Right ventricle myocardium inferior (tissue), 1 donor: ENCODE measurements around the gene ZMAT5. TPM values are rescaled to one million over a fixed set of nuclear protein-coding genes. Genes with fewer than 3 reads are reported as not detected.

ENCODE experiments used
- ATAC-seq: fragments of 200-7000 bp; cut with Tn5 transposase; one replicate; pipeline ENCODE4 v1.9.1; 2020; ENCODE audit warnings: mild to moderate bottlenecking, moderate library complexity
- DNase-seq: peaks from one replicate; pipeline ENCODE4 v3.0.0; 2021; ENCODE audit errors: missing footprints
- intact Hi-C: fragments of 100-400 bp; cut with DNase I; formaldehyde crosslinking; loops from one replicate; pipeline ENCODE4 v1.11.0; 2022
- long read RNA-seq: library from polyadenylated mRNA; unstranded; transcript quantifications from one replicate; pipeline ENCODE4 v2.0.0, GENCODE V29; 2021
- total RNA-seq: library from RNA; stranded (reverse); fragmentation: NEBNext Ultra II Directional; extraction: Animal tissue kit (Norgen Biotek cat#: 25700); gene quantifications from one replicate; pipeline ENCODE4 v1.2.1, GENCODE V29; 2021
- donor health status: DM: no; HTN: yes; CAD: no; lungs with severe emphysema.

Gene ZMAT5, protein sequence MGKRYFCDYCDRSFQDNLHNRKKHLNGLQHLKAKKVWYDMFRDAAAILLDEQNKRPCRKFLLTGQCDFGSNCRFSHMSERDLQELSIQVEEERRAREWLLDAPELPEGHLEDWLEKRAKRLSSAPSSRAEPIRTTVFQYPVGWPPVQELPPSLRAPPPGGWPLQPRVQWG
- 21.7 TPM for total RNA-seq
- long read RNA-seq, transcript ZMAT5-201 (6 exons, 899 nt) = major isoform, 5 of 14 reads
- long read RNA-seq, partial matches to known transcripts = 2 of 14 reads
- long read RNA-seq, other reads (novel, unspliced or antisense) = 7 of 14 reads

DNA sequence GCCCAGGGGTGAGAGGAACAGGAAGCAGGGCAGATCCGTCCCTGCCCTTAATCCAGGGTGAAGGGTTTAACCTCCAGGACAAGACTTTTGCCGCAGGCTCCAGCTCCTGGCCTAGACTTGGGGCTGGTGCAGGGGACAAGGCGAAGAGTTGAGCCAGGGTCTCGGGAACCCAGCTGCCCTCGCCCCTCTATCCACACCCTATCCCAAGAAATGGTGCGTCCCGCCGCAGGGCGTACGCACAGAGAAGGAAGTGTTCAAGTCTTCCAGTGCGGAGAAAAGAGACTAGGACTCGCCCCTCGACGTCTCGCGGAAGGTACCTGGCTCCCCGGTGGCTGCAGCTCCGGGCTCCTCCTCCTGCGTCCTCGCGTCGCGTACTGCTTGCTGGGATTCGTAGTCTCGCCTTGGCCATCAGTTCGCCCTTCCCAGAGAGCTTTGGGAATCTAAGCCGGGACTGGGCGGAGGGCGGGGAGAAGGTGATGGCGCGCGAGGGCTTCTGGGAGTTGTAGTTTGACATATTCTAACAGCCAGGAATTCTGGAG, at the start of gene ZMAT5:
Gene ZMAT5 (minus strand): TSS at position 376 of the 539 bp plus-strand sequence. CDS start 18,463 bp downstream, outside the sequence.
- peak; percentile 98 for ATAC-seq
- intact Hi-C loops = loop anchor here (5.0 kb wide), 4 partner anchors 51 to 241 kb away; partner anchors contain the start of gene MTMR3

DNA sequence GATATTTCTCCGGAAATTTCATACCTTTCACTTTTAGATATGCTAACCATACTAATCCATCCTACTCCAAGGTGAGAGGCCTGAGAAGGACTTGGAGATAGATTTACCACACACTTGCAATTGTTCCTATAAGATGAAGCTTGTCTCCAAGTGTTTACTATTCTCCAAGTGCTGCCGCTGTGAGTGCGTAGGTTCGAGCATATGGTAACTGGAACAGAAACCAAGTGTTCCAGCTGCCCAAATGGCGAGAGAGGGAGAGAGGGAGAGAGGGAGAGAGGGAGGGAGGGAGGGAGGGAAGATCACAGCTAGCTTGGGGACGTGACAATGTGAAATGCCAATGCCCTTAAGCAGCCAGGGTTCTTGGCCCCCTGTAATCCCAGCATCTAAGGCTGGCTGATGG, 49.7 kb upstream of the ZMAT5 start:
- no peak for DNase-seq
- no peak for ATAC-seq
- intact Hi-C loops = loop anchor here (5.0 kb wide), 1 partner anchor 49 kb away; the partner anchor contains the start of genes UQCR10 and ZMAT5

More for the DNA sequence above, at the start of gene ZMAT5:
- peak; percentile 96 for DNase-seq

DNA sequence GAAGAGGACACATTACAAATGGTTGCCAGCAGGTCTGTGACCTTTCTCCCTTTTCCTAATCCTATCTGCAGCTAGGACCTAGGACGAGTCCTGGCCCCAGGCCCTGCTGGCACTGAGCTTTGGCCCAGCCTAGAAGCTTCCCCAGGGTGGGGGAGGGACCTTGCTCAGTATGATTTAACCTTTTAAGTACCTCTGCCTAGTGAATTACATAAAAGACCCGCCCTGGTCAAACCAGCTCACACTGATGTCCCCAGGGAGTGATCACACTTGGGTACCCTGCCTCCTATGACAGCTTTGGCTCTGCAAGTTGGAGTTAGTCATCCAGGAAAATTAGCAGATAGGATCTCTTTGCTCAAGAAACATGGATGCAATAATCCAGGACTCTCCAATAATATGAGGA, 49.3 kb upstream of the ZMAT5 start:
- ATAC-seq (peak; percentile 90), DNase-seq (peak; percentile 82)
- intact Hi-C loops = loop anchor here (5.0 kb wide), 1 partner anchor 49 kb away; the partner anchor contains the start of genes UQCR10 and ZMAT5

DNA sequence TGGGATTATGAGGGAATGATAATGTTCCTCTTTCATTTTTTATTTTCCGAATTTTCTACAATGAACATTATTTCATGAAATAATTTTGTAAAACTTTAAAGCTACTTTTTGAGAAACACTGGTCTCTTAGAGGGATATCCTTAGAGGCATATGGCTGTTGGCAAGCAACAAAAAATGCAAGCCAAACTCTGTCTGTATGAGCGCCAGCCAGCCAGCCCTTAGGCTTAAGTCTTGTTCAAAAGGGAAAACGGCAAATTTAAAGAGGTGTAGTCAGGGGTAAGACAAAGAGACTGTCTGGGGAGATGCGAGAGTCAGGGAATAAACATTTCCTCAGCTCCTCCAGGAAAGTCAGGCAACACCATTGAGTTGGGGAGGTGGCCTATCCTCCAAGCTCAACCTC, 48.8 kb upstream of the ZMAT5 start:
- peak; percentile 49 for ATAC-seq
- DNase-seq = no peak
- intact Hi-C loops = loop anchor here (5.0 kb wide), 1 partner anchor 48 kb away; the partner anchor contains the start of genes UQCR10 and ZMAT5

DNA sequence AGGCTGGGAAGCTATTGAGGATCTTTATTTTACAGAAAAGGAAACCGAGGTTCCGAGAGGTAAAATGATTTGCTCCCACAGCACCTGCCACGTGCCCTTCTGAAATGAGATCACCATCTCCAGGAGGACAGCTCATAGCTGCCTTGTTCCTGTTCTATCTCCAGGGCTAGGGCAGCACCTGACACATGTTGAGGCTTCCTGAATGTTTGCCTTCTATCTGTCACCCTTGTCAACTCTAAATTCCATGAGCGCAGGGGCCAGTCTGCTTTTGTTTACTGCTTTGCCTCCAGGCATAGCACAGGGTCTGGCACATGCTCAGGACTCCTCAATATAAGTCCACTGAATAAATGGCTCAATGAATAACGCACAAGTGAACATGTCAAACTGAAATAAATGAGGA, 47.2 kb upstream of the ZMAT5 start:
- intact Hi-C loops = no loop called here
- DNase-seq (no peak), ATAC-seq (no peak)

DNA sequence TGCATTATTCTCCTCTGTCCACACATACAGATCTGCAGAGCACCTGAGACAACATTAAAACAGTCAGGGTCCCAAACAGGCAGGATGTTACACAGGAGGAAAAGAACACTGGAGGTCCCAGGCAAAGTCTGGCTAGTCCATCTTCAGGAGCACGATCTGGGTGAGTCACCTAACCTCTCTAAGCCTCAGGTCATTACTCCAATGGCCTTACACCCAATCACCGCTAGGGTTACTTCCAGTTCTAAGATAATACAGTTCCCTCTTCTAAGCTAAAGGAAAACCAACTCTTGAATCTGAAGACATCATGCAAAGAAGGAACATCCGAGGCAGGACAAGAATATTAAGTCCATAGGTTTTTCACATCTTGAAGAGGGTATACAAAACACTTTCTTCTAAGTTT, 46.8 kb upstream of the ZMAT5 start:
- intact Hi-C loops = no loop called here
- no peak for ATAC-seq
- DNase-seq = no peak

DNA sequence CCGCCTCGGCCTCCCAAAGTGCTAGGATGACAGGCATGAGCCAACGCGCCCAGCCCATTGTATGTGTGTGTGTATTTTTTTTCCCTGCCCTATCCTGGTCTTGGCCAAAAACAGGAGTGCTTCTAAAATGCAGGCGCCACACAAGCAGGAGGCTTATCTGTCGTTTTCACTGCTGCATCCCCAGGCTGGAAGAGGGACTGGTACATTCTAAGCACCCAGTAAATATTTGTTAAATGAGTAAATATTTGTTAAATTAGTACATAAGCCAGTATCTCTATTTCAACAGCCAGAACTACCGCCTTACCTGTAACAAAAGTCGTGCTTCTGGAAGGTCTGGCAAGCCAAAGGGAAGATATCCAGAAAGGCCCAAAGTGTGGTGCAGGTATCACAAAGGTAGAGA, 46.3 kb upstream of the ZMAT5 start:
- DNase-seq (no peak), ATAC-seq (no peak)
- intact Hi-C loops = no loop called here

DNA sequence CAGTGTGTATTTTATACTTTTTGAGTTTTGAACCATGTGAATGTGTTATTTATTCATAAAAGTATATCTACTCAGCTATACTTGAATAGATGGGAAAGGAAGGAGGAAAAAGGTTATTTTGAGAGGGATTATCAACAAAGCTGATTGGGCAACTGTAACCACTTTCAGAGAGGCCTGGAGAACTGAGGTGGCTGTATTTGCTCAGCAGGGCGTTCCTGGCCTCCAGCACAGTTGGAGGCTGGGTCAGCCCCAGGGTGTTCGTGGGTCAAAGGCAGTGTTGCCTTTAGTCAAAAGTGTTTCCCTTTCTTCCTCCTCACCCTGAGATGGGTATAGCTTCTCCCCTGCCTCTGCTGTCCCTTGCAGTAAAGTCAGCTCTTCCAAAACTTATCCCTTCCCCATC, 44.6 kb upstream of the ZMAT5 start:
- DNase-seq (no peak), ATAC-seq (no peak)
- intact Hi-C loops = no loop called here

DNA sequence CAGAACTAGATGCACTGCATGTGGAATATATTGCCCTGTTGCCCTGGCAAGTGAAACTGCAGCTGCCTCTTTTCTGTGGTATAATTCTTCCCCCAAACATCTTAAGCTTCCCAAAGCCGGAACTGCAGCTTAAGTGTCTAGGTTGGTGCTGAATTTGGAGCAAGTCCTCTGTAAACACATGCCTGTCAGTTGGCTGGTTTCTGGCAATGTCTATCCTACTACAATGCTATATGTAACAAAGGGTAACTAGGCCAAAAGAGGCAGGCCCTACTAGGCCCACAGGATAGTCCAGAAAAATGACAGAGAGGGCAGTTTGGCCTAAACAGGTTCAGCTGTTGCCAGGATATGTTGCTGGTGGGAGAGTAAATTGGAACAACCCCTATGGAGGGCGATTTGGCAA, 43.4 kb upstream of the ZMAT5 start:
- ATAC-seq = no peak
- DNase-seq = no peak
- intact Hi-C loops = no loop called here

DNA sequence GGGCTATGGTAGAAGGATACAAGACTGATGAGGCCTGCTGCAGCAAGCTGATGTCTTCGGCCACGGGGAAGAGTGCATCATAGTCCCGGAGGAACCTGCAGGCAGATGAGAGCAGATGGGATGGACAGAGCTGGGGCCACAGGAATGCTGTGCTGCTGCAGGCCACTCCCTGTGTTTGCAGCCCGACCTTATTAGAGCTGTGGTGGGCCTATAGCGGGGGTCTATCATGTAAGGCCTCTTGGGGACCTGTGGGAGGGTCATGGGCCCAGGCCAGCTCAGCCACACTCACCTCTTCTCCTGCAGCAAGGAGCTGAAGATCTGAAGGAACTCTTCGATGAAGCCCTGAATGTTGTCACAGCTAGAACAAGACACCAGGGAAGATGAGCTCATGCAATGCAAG, 39.4 kb upstream of the ZMAT5 start:
- no peak for DNase-seq
- no peak for ATAC-seq
- intact Hi-C loops = no loop called here

DNA sequence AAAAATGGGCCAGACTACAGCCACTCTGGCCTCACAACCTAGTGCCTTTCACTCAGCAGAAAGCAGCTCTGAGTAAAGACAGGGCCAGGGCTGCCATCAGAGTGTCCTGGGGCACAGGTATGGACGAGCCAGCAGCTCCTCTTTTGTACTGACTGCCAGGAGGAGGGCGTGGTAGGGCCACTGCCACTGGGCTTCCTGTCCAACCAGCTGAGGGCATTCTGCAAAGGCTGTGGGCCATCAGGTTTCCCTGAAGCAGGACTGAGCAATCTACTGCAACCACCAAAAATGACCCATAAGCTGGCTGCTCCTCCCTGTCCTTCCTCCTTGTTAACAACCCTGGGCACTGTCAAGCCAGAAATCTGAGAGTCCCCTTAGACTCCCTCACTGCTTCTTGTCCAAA, 38.2 kb upstream of the ZMAT5 start:
- ATAC-seq (no peak), DNase-seq (no peak)
- intact Hi-C loops = no loop called here

DNA sequence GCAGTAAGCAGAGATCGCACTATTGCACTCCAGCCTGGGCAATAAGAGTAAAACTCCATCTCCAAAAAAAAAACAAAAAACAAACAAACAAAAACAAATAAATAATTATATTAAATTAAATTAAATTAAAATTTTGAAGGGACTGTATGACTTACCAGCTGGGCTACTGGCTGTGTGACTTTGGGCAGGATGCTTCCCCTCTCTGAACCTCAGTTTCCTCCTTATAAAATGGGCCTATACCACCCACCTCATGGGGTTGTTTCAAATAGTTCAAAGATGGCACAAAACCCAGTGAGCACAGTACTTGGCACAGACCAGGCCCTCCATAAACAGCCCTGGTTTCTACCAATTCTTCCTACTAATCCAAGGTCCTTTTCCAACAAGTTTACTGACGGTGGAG, 36.4 kb upstream of the ZMAT5 start:
- intact Hi-C loops = no loop called here
- no peak for ATAC-seq
- DNase-seq = no peak

DNA sequence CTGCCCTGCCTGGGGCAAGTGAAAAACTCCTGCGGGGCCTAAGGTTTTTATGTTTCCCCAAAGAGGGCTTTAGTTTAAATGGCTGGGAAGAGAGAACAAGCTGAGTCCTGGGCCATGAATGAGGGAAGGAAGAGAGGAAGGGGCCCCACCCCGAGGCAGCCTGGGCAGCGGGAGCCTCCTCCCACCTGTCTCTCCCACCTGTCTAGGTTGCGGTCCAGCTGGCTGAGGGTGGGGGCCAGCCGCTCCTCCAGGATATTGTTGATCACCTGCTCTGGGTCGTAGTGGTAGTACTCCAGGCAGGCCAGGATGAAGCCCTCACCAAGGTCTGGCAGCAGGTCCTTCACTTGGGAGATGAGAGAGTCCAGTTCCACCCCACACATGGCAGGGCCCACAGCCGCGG, 35.0 kb upstream of the ZMAT5 start:
- DNase-seq = no peak
- intact Hi-C loops = no loop called here
- ATAC-seq = no peak

DNA sequence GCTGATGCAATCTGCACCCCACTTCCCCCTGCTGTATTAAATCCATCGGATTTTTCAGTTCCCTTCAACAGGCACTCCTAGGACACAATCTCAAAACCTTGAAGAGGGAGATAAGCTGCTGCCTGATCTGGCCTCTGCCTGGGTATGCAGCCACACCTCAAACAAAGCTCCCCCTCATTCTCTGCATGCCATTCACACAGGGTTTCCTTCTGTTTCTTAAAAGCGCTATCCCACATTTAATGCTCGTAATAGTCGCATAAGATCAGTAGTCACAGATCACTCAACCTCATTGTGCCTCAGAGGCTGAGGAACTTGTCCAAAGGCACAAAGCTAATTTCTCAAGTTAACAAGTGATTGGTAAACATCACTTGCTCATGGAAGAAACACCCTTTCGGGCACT, 34.3 kb upstream of the ZMAT5 start:
- ATAC-seq = no peak
- intact Hi-C loops = no loop called here
- DNase-seq = no peak

DNA sequence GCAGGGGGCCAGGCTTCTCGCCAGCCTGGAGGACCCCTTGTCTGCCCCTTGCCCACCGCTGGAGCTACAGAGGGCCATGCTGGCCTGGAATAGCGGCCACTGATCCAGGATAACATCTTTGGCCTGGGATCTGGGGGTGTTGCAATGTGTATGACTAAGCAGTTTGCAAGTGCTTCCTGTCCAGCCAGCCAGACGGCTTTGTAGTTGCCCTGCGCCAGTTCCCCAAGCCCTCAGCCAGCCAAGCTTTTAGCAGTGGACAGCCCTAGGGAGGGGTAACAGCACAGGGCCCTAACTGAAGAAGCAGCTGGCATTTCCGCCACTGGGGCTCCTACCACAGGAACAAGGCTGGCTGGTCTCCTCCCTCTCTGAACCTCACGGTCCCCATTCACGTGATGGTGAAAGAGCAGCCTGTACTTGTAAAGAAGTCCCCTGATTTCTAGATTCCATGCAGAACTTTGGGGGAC, 32.4 kb upstream of the ZMAT5 start:
- ATAC-seq (peak; percentile 96), DNase-seq (peak; percentile 95)
- intact Hi-C loops = no loop called here

DNA sequence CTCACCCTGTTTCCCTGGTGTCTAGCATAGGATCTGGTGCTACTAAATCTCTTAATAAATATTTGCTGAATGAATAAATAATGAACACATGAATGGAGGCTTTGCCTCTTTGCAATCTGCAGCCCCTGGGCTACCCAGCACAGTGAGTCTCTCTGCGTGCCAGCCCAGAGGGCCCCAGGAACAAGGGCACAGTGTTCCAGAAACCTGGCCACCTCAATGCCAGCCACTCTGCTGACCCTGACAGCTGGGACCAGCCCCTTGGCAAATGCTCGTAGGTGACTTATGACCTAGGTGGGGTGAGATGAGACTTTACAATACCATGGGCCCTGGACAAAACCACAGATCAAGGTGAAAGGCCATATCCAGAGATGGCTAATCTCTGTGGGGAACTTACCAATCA, 32.0 kb upstream of the ZMAT5 start:
- DNase-seq = no peak
- peak; percentile 66 for ATAC-seq
- intact Hi-C loops = no loop called here

DNA sequence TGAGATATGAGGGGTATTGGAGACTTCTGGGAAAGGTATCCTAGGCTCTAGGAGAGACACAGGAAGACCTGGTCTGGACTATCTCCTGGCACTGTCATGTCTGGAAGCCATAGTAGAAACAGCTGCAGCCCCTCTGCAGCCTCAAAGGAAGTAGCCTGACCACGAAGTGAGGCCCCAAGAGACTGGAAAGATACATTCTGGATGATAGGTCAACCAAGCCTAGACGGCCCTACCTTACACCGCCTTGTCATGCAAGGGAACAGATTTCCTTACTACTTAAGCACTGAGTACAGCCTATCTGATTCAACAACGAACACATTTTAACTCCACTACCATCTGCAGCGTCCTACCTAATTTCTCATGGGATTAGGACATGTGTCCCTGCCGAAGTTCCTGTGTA, 31.5 kb upstream of the ZMAT5 start:
- ATAC-seq (no peak), DNase-seq (no peak)
- intact Hi-C loops = no loop called here

DNA sequence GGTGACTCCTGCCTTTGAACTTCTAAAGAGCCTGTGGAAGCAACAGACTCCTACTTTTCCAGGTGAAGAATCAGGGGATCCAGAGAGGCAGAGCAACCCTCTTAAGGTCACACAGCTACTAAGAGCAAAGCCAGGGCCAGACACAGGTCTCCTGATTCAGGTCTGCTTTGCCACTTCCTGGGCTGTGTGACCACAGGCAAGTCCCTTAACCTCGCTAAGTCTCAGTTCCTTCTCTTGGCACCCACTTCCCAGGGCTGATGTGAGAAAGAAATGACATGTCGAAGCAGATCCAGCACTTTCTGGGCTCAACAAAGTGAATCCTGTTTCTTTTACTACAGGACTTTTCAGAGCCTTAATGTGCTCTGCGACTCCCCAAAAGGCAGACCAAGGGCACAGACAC, 30.5 kb upstream of the ZMAT5 start:
- no peak for ATAC-seq
- DNase-seq = no peak
- intact Hi-C loops = no loop called here

DNA sequence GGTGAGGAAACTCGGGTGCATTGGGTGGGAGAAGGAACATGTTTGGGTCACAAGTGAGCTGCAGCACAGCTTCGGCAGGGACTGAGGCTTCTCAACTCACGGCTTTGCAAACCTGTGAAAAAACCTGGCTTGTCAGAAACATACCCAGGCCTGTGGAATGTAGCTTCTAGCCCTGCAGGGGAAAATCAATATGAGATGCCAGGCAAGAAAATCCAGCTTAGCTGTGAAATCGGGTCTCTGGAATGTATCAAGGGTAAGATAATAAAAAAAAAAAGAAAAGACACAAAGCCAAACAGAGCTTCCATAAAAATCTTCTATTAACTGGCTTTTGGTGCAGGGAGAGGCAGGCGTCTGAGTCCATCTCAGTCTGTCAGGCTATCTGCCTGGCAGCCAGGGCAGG, 28.9 kb upstream of the ZMAT5 start:
- no peak for DNase-seq
- no peak for ATAC-seq
- intact Hi-C loops = no loop called here

DNA sequence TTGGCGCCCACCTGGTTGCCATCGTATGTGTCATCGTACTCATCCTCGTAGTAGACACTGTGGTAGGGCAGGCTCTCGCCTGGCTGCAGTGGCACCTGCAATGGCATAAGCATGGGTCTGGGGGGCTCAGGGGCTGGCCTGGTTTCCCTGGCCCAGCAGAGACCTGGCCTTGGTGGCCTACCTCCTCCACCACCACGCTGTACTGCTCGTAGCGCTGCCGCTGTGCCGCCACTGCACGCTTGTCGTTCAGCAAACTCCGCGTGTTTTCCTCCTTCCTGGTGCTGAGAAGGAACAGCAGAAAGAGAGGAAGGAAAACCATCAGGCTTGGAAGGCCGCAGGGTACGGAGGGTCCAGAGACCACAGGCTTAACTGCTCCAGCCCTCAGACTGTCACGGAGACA, 26.6 kb upstream of the ZMAT5 start:
- ATAC-seq (no peak), DNase-seq (no peak)
- intact Hi-C loops = no loop called here

DNA sequence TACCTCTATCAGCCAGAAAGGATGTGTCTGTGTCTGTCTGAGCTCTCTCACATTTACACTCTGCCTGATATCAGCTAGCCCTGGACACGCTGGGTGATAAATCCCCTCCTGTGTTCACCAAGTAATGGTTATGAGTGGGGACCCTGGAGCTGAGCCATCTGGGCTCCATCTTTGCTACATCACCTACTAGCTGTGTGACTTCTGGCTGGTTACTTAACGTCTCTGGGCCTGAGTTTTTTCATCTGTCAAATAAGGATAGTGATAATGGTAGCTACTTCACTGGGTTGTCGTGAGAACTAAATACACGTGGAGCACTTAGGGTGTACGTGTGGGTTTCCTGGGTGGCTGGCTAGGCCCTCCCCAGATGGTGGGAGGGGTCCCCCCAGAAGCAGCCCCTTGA, 23.3 kb upstream of the ZMAT5 start:
- no peak for DNase-seq
- ATAC-seq = no peak
- intact Hi-C loops = no loop called here
